ENCODE data around the gene SPATS2L. TPM values are rescaled to one million over a fixed set of nuclear protein-coding genes. Genes with fewer than 3 reads are reported as not detected.
A peak's percentile ranks its signal among the peaks of the same experiment; 100 is the strongest.

The SPATS2L gene
- total and polyA plus RNA-seq, 2 donors (not counting 1 experiment from before 2014, with no cell fraction given): 0.27 to 0.44 TPM

DNA sequence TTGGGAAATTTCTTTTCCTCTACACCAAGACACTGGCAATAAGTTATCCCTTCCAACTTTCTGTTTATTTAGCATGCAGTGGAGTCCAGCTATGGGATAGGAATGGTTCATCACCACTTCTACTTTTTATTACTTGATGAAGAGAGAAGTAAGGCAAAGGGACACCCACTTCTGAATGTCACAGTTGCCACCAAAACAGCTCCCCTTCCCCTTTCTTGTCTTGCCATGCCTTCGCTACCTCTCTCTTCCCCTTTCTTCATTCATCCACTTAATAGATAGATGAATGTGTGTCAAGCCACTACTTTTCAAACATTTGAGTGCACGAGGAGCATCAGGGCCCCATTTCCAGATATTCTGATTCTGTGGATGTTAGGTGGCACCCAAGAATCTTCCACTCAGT lies 143.8 kb downstream of the SPATS2L start:
- Histone ChIP-seq H3K27ac (ENCODE audit: low read length in 2 of 2) (no peak overlapping the region), H3K27me3 (replicated peaks in 1 of 4; ENCODE audit: control extremely low read depth in 1 of 4, control insufficient read depth in 3 of 4, insufficient read depth in 4 of 4, low read length in 3 of 4) (no peaks in the 10 kb centered on the region), H3K36me3 (replicated peaks in 1 of 2; ENCODE audit: control extremely low read depth in 1 of 2, control insufficient read depth in 1 of 2, extremely low read depth in 1 of 2, insufficient read depth in 2 of 2, low read length in 1 of 2) (no peaks in the 10 kb centered on the region), H3K4me1 (ENCODE audit: control insufficient read depth in 2 of 2, insufficient read depth in 2 of 2, low read length in 2 of 2) (peaks cover 34 to 40% of the 10 kb centered on the region in 2 donors), H3K4me3 (ENCODE audit: control extremely low read depth in 1 of 5, extremely low read depth in 1 of 5, insufficient read depth in 1 of 5, low read depth in 2 of 5, low read length in 4 of 5) (no peak overlapping the region), H3K9me3 (ENCODE audit: control extremely low read depth in 1 of 3, control insufficient read depth in 2 of 3, insufficient read depth in 1 of 3, low read length in 2 of 3) (no peaks in the 10 kb centered on the region), H3K79me2 (ENCODE audit: control insufficient read depth, insufficient read depth, low read length) (no peaks in the 10 kb centered on the region), H2AFZ (ENCODE audit: insufficient read depth, low read depth, low read length, poor library complexity, severe bottlenecking) (peak overlapping the region; percentile 11), H4K20me1 (ENCODE audit: control insufficient read depth, insufficient read depth, low read length, poor library complexity, severe bottlenecking) (no peaks in the 10 kb centered on the region), H3K4me2 (replicated peaks; ENCODE audit: low read depth, low read length, poor library complexity, severe bottlenecking) (peak overlapping the region; percentile 42), H3K9ac (ENCODE audit: low read length) (no peak overlapping the region)
- Mint-ChIP-seq H3K4me3 (peak overlapping the region; percentile 10), H3K4me1 (peaks cover 43% of the 10 kb centered on the region), H3K27ac (peak overlapping the region; percentile 18), H3K9me3 (ENCODE audit: insufficient read depth) (no peaks in the 10 kb centered on the region), H3K27me3 (peaks cover 4% of the 10 kb centered on the region)
- no peak for TF ChIP-seq EZH2 (IDR thresholded peaks at IDR 0.05; ENCODE audit: borderline replicate concordance, insufficient read depth, low read depth, low read length, poor library complexity, severe bottlenecking)
- TF ChIP-seq, protein P1, sequence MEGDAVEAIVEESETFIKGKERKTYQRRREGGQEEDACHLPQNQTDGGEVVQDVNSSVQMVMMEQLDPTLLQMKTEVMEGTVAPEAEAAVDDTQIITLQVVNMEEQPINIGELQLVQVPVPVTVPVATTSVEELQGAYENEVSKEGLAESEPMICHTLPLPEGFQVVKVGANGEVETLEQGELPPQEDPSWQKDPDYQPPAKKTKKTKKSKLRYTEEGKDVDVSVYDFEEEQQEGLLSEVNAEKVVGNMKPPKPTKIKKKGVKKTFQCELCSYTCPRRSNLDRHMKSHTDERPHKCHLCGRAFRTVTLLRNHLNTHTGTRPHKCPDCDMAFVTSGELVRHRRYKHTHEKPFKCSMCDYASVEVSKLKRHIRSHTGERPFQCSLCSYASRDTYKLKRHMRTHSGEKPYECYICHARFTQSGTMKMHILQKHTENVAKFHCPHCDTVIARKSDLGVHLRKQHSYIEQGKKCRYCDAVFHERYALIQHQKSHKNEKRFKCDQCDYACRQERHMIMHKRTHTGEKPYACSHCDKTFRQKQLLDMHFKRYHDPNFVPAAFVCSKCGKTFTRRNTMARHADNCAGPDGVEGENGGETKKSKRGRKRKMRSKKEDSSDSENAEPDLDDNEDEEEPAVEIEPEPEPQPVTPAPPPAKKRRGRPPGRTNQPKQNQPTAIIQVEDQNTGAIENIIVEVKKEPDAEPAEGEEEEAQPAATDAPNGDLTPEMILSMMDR (IDR thresholded peaks at IDR 0.05): no peak
- ChIA-PET POLR2A (no interaction called here), CTCF (interaction anchor here (1.0 to 1.3 kb wide), 2 partner anchors 26 to 31 kb away, joined by 3 read pairs; no protein-coding TSS in a partner anchor)
- DNase-seq (peak; percentile 39), ATAC-seq (ENCODE audit: low read depth) (peak; percentile 44)
- intact Hi-C loops (cut with micrococcal nuclease): no loop called here
- no CpG with 5 or more reads among the region's 2 CpGs for WGBS (ENCODE audit: insufficient coverage)

DNA sequence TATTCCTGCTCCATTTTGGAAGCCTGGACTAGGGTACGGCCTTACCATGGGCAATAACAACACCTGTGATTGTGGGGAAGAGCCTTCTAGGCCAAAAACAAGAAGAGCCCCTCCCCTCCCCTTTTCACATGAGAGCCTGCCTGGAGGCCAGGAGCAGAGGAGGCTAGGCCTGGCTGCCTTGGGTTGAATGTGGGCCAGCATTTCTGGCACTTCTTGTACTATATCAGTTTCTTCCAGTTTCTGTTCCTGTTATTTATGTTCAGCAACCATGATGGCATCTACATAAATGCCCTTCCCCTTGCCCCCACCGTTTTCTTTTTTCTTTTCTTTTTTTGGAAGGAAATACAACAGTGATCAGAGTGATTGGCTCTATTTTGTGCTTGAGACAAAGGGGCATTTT lies 145.0 kb downstream of the SPATS2L start:
- H3K9me3 Mint-ChIP-seq (ENCODE audit: insufficient read depth): no peaks in the 10 kb centered on the region
- 20% methylated on average over 1 of the region's 2 CpGs for WGBS (ENCODE audit: insufficient coverage)

More for the DNA sequence above, 145.0 kb downstream of the SPATS2L start:
- peak overlapping the region; percentile 23 for H3K4me3 Mint-ChIP-seq
- POLR2A ChIA-PET: no interaction called here
- no peaks in the 10 kb centered on the region for H3K27me3 Mint-ChIP-seq
- Histone ChIP-seq H4K20me1 (ENCODE audit: control insufficient read depth, insufficient read depth, low read length, poor library complexity, severe bottlenecking) (no peaks in the 10 kb centered on the region), H3K27ac (ENCODE audit: low read length in 2 of 2) (peak overlapping the region in 1 of 2 donors; percentile 26), H3K9ac (ENCODE audit: low read length) (no peak overlapping the region), H3K79me2 (ENCODE audit: control insufficient read depth, insufficient read depth, low read length) (no peaks in the 10 kb centered on the region), H3K9me3 (ENCODE audit: control extremely low read depth in 1 of 3, control insufficient read depth in 2 of 3, insufficient read depth in 1 of 3, low read length in 2 of 3) (no peaks in the 10 kb centered on the region), H3K27me3 (replicated peaks in 1 of 4; ENCODE audit: control extremely low read depth in 1 of 4, control insufficient read depth in 3 of 4, insufficient read depth in 4 of 4, low read length in 3 of 4) (no peaks in the 10 kb centered on the region), H2AFZ (ENCODE audit: insufficient read depth, low read depth, low read length, poor library complexity, severe bottlenecking) (no peak overlapping the region), H3K4me1 (ENCODE audit: control insufficient read depth in 2 of 2, insufficient read depth in 2 of 2, low read length in 2 of 2) (peaks cover 47 to 52% of the 10 kb centered on the region in 2 donors), H3K4me2 (replicated peaks; ENCODE audit: low read depth, low read length, poor library complexity, severe bottlenecking) (peak overlapping the region; percentile 1), H3K4me3 (ENCODE audit: control extremely low read depth in 1 of 5, extremely low read depth in 1 of 5, insufficient read depth in 1 of 5, low read depth in 2 of 5, low read length in 4 of 5) (no peak overlapping the region), H3K36me3 (replicated peaks in 1 of 2; ENCODE audit: control extremely low read depth in 1 of 2, control insufficient read depth in 1 of 2, extremely low read depth in 1 of 2, insufficient read depth in 2 of 2, low read length in 1 of 2) (no peaks in the 10 kb centered on the region)
- peak overlapping the region; percentile 47 for H3K27ac Mint-ChIP-seq
- DNase-seq: peak; percentile 63
- intact Hi-C loops (cut with micrococcal nuclease): no loop called here
- peak; percentile 62 for ATAC-seq (ENCODE audit: low read depth)
- peaks cover 56% of the 10 kb centered on the region for H3K4me1 Mint-ChIP-seq
- TF ChIP-seq, protein P1 (IDR thresholded peaks at IDR 0.05): no peak
- no peak for TF ChIP-seq EZH2 (IDR thresholded peaks at IDR 0.05; ENCODE audit: borderline replicate concordance, insufficient read depth, low read depth, low read length, poor library complexity, severe bottlenecking)
- CTCF ChIA-PET: interaction anchor here (1.3 kb wide), 1 partner anchor 25 kb away, joined by 3 read pairs; no protein-coding TSS in a partner anchor
